ENCODE results near the gene GPHN.

DNA sequence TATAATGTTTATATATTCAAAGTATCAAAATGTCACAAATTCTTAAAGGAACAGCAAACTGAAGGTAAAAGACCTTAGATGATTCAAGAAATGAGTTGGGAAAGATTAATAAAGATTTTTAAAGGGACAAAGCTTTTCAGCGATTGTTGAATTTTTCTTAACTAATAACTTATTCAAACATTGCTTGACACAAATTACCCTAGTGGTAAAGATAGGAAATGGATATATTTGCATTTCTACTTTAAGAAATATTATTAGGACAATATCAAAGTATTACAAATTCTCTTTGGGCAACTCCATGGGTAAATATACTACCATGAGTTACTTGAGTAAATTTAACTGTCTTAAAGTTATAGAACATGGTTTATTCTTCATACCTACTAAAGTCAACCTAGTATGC, 415.3 kb downstream of the GPHN start:
- TF ChIP-seq, protein P1, sequence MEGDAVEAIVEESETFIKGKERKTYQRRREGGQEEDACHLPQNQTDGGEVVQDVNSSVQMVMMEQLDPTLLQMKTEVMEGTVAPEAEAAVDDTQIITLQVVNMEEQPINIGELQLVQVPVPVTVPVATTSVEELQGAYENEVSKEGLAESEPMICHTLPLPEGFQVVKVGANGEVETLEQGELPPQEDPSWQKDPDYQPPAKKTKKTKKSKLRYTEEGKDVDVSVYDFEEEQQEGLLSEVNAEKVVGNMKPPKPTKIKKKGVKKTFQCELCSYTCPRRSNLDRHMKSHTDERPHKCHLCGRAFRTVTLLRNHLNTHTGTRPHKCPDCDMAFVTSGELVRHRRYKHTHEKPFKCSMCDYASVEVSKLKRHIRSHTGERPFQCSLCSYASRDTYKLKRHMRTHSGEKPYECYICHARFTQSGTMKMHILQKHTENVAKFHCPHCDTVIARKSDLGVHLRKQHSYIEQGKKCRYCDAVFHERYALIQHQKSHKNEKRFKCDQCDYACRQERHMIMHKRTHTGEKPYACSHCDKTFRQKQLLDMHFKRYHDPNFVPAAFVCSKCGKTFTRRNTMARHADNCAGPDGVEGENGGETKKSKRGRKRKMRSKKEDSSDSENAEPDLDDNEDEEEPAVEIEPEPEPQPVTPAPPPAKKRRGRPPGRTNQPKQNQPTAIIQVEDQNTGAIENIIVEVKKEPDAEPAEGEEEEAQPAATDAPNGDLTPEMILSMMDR (IDR thresholded peaks at IDR 0.05) = no peak
- TF ChIP-seq POLR2A (IDR thresholded peaks at IDR 0.05) = no peak
